GM21381 (cell line): ENCODE measurements around the gene RPUSD3.

ENCODE experiments used
- ATAC-seq: cut with Tn5 transposase; IDR thresholded peaks from one replicate; pipeline ENCODE4 v1.9.1; 2021; ENCODE audit warnings: mild to moderate bottlenecking, moderate library complexity; ENCODE audit not compliant: unreplicated experiment

Gene RPUSD3

GRCh38 chr3:9806688-9807589 lies 36.9 kb downstream of the RPUSD3 start:
- ATAC-seq, result no peak

DNA sequence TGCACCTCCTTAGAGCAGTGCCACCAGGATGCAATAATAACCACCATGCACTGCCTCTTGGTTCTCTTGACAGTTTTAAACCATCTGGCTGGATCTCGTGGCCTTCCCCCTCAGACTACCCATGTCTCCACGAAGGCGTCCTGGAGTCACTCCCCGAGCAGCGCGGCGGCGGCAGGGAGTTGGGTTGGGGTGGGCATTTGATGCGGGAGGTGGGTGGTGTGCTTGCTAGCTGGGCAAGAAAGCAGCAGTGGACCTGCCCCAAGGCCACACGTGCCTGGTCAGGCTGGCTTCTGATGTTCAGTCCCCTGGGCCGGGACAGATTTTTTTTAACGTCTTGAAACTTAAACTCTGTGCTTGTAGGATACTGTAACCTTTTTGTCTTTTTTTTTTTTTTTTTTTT lies 37.7 kb downstream of the RPUSD3 start:
- no peak for ATAC-seq

DNA sequence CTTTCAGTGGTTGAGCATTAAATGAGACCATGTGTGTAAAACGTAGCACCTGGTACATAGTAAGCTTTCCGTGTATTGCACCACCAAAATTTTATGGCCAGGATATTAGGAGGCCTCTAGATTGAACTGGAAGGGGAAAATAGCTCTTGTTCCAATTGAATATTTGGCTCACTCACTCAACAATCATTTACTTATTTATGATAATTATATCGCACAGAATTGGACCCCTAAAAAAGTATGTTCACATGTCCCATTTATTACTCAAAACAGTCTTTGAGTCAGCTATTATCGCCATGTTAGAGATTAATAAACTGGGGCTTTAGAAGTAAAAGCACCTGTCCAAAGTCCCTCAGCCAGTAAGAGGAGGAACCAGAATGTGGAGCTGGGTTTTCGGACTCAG lies 38.8 kb downstream of the RPUSD3 start:
- ATAC-seq, result no peak

- no peak for ATAC-seq
Measured at GRCh38 chr3:9803494-9803893, 40.3 kb downstream of the RPUSD3 start.

DNA sequence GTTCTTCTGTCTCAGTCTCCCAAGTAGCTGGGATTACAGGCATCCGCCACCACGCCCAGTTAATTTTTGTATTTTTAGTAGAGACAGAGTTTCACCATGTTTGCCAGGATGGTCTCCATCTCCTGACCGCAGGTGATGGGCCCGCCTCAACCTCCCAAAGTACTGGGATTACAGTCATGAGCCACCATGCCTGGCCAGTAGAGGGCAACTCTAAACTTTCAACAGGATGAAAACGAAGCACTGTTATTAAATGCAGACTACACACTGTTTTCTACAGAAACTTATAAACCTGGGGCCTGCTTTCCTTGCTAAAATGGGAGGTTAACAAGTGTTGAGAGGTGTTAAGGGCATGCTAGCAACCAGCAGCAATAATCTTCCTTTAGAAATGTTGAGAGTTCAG lies 43.3 kb downstream of the RPUSD3 start:
- ATAC-seq, result no peak

DNA sequence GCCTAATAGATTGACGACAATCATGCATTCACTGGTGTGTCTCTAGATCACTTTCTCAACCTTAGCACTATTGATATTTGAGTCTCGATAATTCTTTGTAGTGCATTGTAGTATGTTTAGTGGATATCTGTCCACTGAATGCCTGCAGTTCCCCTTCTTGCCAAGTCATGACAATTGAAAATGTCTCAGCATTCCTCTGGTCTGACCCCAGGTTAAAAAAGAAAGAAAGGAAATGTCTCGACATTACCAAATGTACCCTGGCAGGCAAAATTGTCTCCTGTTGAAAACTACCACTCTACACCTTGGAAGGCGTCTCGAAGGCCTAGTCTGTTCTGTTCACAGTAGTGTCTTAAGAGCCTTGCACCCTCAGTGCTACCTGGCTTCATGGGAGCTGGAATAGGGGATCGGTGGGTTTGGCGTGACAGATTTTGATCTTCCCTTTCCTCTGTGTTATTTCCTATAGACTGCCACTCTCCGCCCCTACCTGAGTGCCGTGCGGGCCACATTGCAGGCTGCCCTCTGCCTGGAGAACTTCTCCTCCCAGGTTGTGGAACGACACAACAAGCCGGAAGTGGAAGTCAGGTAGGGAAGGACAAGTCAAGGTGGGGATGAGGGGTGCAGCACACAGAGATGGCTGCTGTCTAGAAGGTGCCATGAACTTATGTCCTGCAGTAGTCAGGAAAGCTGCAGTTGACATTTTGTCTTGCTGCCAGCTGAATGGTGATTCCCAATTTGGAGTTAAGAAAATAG lies 46.4 kb downstream of the RPUSD3 start:
- no peak for ATAC-seq

- ATAC-seq, result no peak
Measured at GRCh38 chr3:9795207-9795606, 48.6 kb downstream of the RPUSD3 start.

DNA sequence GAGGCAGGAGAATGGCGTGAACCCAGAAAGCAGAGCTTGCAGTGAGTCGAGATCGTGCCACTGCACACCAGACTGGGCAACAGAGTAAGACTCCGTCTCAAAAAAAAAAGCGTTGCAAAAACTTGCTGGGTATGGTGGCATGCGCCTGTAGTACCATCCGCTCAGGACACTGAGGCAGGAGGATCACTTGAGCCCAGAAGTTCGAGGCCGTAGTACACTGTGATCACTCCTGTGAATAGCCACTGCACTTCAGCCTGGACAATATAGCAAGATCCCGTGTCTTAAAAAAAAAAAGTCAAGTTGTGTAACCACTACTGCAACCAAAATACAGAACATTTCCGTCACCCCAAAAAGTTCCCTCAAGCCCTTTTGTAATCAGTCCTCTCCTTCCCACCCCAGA lies 49.4 kb downstream of the RPUSD3 start:
- no peak for ATAC-seq

- ATAC-seq, result peak; percentile 0
Measured at GRCh38 chr3:9793161-9793781, 50.5 kb downstream of the RPUSD3 start.

- peak; percentile 79 for ATAC-seq
Measured at GRCh38 chr3:9792405-9793160, 51.2 kb downstream of the RPUSD3 start, which contains the start of the genes ARPC4 and TADA3. ARPC4 (plus strand) TSS chr3:9793082; CDS start chr3:9793122, 40 bp downstream. TADA3 (minus strand) TSS chr3:9792473; CDS start chr3:9791466, 1,007 bp downstream.

- ATAC-seq, result no peak
Measured at GRCh38 chr3:9791790-9792404, 51.9 kb downstream of the RPUSD3 start.

GRCh38 chr3:9791127-9791526 lies 52.7 kb downstream of the RPUSD3 start:
- ATAC-seq, result no peak
